ENCODE results near the gene VDAC2. TPM values are rescaled to one million over a fixed set of nuclear protein-coding genes. Genes with fewer than 3 reads are reported as not detected.

The VDAC2 gene
- total RNA-seq, 4 donors from 2014 or later: 121 to 145 (median 140) TPM

DNA sequence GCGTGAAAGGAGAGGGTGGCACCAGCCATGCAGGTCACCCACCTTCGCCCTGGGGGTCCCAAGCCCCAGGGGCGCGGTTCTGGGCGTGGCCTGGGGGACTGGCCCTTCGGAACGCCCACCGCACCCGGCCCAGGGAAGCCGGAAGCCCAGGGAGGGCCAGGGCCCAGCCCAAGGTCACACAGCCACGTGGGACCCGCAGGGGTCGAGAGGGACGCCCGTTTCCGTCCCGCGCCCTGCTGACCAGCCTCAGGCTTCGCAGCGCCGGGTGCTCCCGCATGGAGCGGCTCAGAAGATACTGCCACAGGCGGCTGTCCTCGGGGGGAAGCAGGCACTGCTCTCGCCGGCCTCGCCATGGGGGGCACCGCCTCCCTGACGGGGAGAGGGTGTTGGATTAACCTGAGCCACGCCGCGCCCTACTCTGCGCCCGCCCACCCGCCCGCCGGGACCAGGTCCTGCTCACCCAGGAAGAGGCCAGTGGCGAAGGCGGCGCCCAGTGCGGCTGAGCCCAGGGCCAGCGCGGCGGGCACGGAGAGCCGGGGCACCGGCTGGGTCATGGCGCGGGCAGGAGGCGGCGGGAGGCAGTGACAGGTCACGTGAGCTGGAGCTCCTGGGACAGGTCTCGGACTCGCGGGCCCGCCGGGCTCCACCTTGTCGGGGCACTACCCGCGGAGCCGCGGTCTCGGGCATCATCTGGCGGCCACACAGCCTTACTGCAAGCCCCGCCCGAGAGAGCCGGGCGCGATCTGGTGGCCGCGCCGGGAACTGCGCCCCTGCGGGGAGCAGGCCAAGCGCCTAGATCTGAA is 25.0 kb downstream of the VDAC2 start, which contains the start of gene COMTD1:
TSS of gene COMTD1 (minus strand) at position 583 of the 803 bp plus-strand sequence. CDS start at position 554, 29 bp downstream.
- WGBS, 2 donors: 1% methylated on average over 21 to 32 of the region's 76 CpGs
- peak within 1 kb of the TSS; percentile 44 for H3K4me3 ChIP-seq (ENCODE audit: low read depth, poor library complexity, severe bottlenecking)
- TF ChIP-seq, protein P1, sequence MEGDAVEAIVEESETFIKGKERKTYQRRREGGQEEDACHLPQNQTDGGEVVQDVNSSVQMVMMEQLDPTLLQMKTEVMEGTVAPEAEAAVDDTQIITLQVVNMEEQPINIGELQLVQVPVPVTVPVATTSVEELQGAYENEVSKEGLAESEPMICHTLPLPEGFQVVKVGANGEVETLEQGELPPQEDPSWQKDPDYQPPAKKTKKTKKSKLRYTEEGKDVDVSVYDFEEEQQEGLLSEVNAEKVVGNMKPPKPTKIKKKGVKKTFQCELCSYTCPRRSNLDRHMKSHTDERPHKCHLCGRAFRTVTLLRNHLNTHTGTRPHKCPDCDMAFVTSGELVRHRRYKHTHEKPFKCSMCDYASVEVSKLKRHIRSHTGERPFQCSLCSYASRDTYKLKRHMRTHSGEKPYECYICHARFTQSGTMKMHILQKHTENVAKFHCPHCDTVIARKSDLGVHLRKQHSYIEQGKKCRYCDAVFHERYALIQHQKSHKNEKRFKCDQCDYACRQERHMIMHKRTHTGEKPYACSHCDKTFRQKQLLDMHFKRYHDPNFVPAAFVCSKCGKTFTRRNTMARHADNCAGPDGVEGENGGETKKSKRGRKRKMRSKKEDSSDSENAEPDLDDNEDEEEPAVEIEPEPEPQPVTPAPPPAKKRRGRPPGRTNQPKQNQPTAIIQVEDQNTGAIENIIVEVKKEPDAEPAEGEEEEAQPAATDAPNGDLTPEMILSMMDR (IDR thresholded peaks at IDR 0.05): peak; percentile 87 to 100 (median 100)
- no peak for TF ChIP-seq POLR2A (IDR thresholded peaks at IDR 0.05)
- intact Hi-C loops (cut with DNase I; ENCODE audit: low total_unique reads): no loop called here
- peak; percentile 90 to 99 for DNase-seq (ENCODE audit: low spot score in 2 of 2)

DNA sequence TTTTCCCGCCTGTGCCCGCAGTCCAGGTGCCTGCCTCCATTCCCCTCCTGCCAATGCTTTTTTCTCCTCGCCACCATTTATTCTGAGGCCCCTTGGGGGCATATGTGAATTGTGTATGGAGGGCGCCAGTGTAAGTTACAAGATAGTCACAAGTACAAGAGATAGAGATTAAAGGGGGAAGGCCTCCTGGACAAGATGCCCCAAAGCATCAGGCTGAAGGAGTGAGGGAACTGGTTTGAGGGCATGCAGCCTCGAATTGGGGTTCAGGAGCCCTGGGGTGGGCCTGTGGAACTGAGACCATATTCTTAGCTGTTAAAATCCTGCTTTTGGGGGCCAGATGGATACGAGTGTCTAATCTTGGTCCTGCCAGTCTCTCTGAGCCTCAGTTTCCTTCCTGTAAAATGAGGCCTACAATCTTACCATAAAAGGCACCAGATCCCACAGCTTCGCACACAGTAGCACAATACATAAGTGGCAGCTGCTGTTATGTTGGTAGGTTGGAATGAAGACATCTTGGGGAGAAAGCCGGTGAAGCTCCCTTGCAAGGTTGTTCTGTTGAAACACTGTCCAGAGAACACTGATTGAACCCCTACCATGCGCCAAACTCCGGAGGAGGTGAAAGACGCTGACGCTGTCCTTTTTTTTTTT is 25.7 kb downstream of the VDAC2 start:
- TF ChIP-seq POLR2A (IDR thresholded peaks at IDR 0.05): no peak
- TF ChIP-seq, protein P1 (IDR thresholded peaks at IDR 0.05): no peak
- 52 to 58% methylated on average over 10 to 12 of the region's 12 CpGs for WGBS, 2 donors
- intact Hi-C loops (cut with DNase I; ENCODE audit: low total_unique reads): no loop called here
- peak in 1 of 2 donors; percentile 36 for DNase-seq (ENCODE audit: low spot score in 2 of 2)
- H3K4me3 ChIP-seq (ENCODE audit: low read depth, poor library complexity, severe bottlenecking): no peak overlapping the region

- no peak for TF ChIP-seq POLR2A (IDR thresholded peaks at IDR 0.05)
- TF ChIP-seq, protein P1 (IDR thresholded peaks at IDR 0.05): no peak
- no peak overlapping the region for H3K4me3 ChIP-seq (ENCODE audit: low read depth, poor library complexity, severe bottlenecking)
- intact Hi-C loops (cut with DNase I; ENCODE audit: low total_unique reads): no loop called here
- peak in 1 of 2 donors; percentile 80 for DNase-seq (ENCODE audit: low spot score in 2 of 2)
- 81 to 82% methylated on average over 34 to 37 of the region's 37 CpGs for WGBS, 2 donors
Measured at GRCh38 chr10:75238182-75239095, 27.8 kb downstream of the VDAC2 start.

DNA sequence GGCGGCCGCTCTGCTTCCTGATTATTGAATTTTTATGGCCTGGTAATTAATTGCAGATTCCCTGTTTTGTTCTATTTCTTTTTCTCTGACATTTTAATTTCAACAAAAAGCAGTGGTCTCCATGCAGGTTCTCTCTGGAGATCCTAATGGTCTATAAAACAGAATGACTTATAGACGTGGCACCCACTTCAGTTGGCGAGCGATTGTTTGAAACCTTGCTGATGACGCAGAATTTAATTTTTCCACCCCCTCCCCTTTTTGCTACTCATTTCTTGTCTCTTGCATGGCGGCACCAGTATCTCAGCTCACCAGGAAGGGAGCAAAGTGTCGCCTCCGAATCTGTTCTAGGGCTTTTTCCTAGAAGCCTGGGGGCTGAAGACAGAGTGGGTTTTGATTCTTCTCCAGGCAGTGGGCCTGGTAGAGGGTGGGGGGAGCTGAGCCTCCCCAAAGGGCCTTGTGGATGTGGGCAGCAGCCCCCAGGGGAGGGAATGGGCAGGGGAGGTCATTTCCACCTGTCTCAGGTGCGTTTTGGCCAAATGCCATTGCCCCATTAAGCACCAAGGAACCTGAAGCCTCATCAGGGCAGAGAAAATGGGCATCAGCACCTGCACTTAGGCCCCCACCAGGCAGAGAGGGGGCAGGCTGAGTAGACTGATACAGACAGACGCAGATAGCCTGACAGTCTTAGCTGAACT is 28.6 kb downstream of the VDAC2 start:
- intact Hi-C loops (cut with DNase I; ENCODE audit: low total_unique reads): no loop called here
- DNase-seq (ENCODE audit: low spot score in 2 of 2): peak in 1 of 2 donors; percentile 74
- TF ChIP-seq, protein P1 (IDR thresholded peaks at IDR 0.05): no peak
- no peak for TF ChIP-seq POLR2A (IDR thresholded peaks at IDR 0.05)
- no peak overlapping the region for H3K4me3 ChIP-seq (ENCODE audit: low read depth, poor library complexity, severe bottlenecking)
- 69 to 82% methylated on average over 11 of the region's 11 CpGs for WGBS, 2 donors
